ENCODE data around the gene COL4A4.

COL4A4 gene

GRCh38 chr2:227118353-227118752 lies 45.7 kb downstream of the COL4A4 start:
- ATAC-seq (ENCODE audit: insufficient read depth, low read depth) (no peak), DNase-seq (no peak)
- Histone ChIP-seq H3K27me3 (ENCODE audit: insufficient read depth, low read length, poor library complexity) (peaks cover 32% of the 10 kb centered on the region), H4K20me1 (ENCODE audit: insufficient read depth, low read length) (no peaks in the 10 kb centered on the region), H3K9ac (ENCODE audit: low read depth, low read length) (no peak overlapping the region), H3K79me2 (ENCODE audit: insufficient read depth, low read length) (no peaks in the 10 kb centered on the region), H3K27ac (ENCODE audit: low read length) (no peak overlapping the region), H3K4me3 (ENCODE audit: low read depth in 1 of 2, low read length in 2 of 2) (no peak overlapping the region), H2AFZ (ENCODE audit: low read depth, low read length) (no peak overlapping the region), H3K36me3 (ENCODE audit: insufficient read depth, low read length) (no peaks in the 10 kb centered on the region), H3K4me2 (ENCODE audit: insufficient read depth, low read length) (no peak overlapping the region), H3K4me1 (ENCODE audit: insufficient read depth, low read length) (no peaks in the 10 kb centered on the region), H3K9me3 (ENCODE audit: insufficient read depth, low read length, severe bottlenecking) (no peaks in the 10 kb centered on the region)
- TF ChIP-seq EZH2 (IDR thresholded peaks at IDR 0.05; ENCODE audit: borderline replicate concordance, low read depth, low read length, severe bottlenecking) (no peak), CTCF (IDR thresholded peaks at IDR 0.05; ENCODE audit: borderline replicate concordance, extremely low read depth, low read length, poor library complexity, severe bottlenecking) (no peak)

- no peaks in the 10 kb centered on the region for H3K36me3 ChIP-seq (ENCODE audit: insufficient read depth, low read length)
- no peak for TF ChIP-seq EZH2 (IDR thresholded peaks at IDR 0.05; ENCODE audit: borderline replicate concordance, low read depth, low read length, severe bottlenecking)
- no peak for TF ChIP-seq CTCF (IDR thresholded peaks at IDR 0.05; ENCODE audit: borderline replicate concordance, extremely low read depth, low read length, poor library complexity, severe bottlenecking)
- no peak for ATAC-seq (ENCODE audit: insufficient read depth, low read depth)
- H3K9me3 ChIP-seq (ENCODE audit: insufficient read depth, low read length, severe bottlenecking), result no peaks in the 10 kb centered on the region
- no peak overlapping the region for H3K27ac ChIP-seq (ENCODE audit: low read length)
- H3K9ac ChIP-seq (ENCODE audit: low read depth, low read length), result no peak overlapping the region
- H2AFZ ChIP-seq (ENCODE audit: low read depth, low read length), result no peak overlapping the region
- no peak overlapping the region for H3K4me2 ChIP-seq (ENCODE audit: insufficient read depth, low read length)
- H3K79me2 ChIP-seq (ENCODE audit: insufficient read depth, low read length), result no peaks in the 10 kb centered on the region
- no peak overlapping the region for H3K4me3 ChIP-seq (ENCODE audit: low read depth in 1 of 2, low read length in 2 of 2)
- H4K20me1 ChIP-seq (ENCODE audit: insufficient read depth, low read length), result no peaks in the 10 kb centered on the region
- no peaks in the 10 kb centered on the region for H3K4me1 ChIP-seq (ENCODE audit: insufficient read depth, low read length)
- no peak for DNase-seq
- H3K27me3 ChIP-seq (ENCODE audit: insufficient read depth, low read length, poor library complexity), result peaks cover 33% of the 10 kb centered on the region
Observed at GRCh38 chr2:227117852-227118251, 46.2 kb downstream of the COL4A4 start.

GRCh38 chr2:227117027-227117426 lies 47.0 kb downstream of the COL4A4 start:
- no peak overlapping the region for H2AFZ ChIP-seq (ENCODE audit: low read depth, low read length)
- ATAC-seq (ENCODE audit: insufficient read depth, low read depth) (no peak), DNase-seq (no peak)
- TF ChIP-seq EZH2 (IDR thresholded peaks at IDR 0.05; ENCODE audit: borderline replicate concordance, low read depth, low read length, severe bottlenecking) (no peak), CTCF (IDR thresholded peaks at IDR 0.05; ENCODE audit: borderline replicate concordance, extremely low read depth, low read length, poor library complexity, severe bottlenecking) (no peak)
- no peaks in the 10 kb centered on the region for H3K79me2 ChIP-seq (ENCODE audit: insufficient read depth, low read length)
- peaks cover 33% of the 10 kb centered on the region for H3K27me3 ChIP-seq (ENCODE audit: insufficient read depth, low read length, poor library complexity)
- no peaks in the 10 kb centered on the region for H4K20me1 ChIP-seq (ENCODE audit: insufficient read depth, low read length)
- no peak overlapping the region for H3K4me2 ChIP-seq (ENCODE audit: insufficient read depth, low read length)
- no peaks in the 10 kb centered on the region for H3K4me1 ChIP-seq (ENCODE audit: insufficient read depth, low read length)
- H3K36me3 ChIP-seq (ENCODE audit: insufficient read depth, low read length), result no peaks in the 10 kb centered on the region
- H3K27ac ChIP-seq (ENCODE audit: low read length), result no peak overlapping the region
- no peak overlapping the region for H3K4me3 ChIP-seq (ENCODE audit: low read depth in 1 of 2, low read length in 2 of 2)
- no peaks in the 10 kb centered on the region for H3K9me3 ChIP-seq (ENCODE audit: insufficient read depth, low read length, severe bottlenecking)
- H3K9ac ChIP-seq (ENCODE audit: low read depth, low read length), result no peak overlapping the region

- no peaks in the 10 kb centered on the region for H3K36me3 ChIP-seq (ENCODE audit: insufficient read depth, low read length)
- H3K27me3 ChIP-seq (ENCODE audit: insufficient read depth, low read length, poor library complexity), result peaks cover 33% of the 10 kb centered on the region
- no peaks in the 10 kb centered on the region for H3K4me1 ChIP-seq (ENCODE audit: insufficient read depth, low read length)
- H3K27ac ChIP-seq (ENCODE audit: low read length), result no peak overlapping the region
- H3K4me2 ChIP-seq (ENCODE audit: insufficient read depth, low read length), result no peak overlapping the region
- no peak for TF ChIP-seq EZH2 (IDR thresholded peaks at IDR 0.05; ENCODE audit: borderline replicate concordance, low read depth, low read length, severe bottlenecking)
- TF ChIP-seq CTCF (IDR thresholded peaks at IDR 0.05; ENCODE audit: borderline replicate concordance, extremely low read depth, low read length, poor library complexity, severe bottlenecking), result no peak
- no peaks in the 10 kb centered on the region for H4K20me1 ChIP-seq (ENCODE audit: insufficient read depth, low read length)
- no peaks in the 10 kb centered on the region for H3K79me2 ChIP-seq (ENCODE audit: insufficient read depth, low read length)
- DNase-seq (no peak), ATAC-seq (ENCODE audit: insufficient read depth, low read depth) (no peak)
- no peaks in the 10 kb centered on the region for H3K9me3 ChIP-seq (ENCODE audit: insufficient read depth, low read length, severe bottlenecking)
- H2AFZ ChIP-seq (ENCODE audit: low read depth, low read length), result no peak overlapping the region
- H3K9ac ChIP-seq (ENCODE audit: low read depth, low read length), result no peak overlapping the region
- no peak overlapping the region for H3K4me3 ChIP-seq (ENCODE audit: low read depth in 1 of 2, low read length in 2 of 2)
Observed at GRCh38 chr2:227115761-227116160, 48.2 kb downstream of the COL4A4 start.

All from DND-41 (cell line).